OCI-LY3 (cell line): ENCODE data around the gene MAP2K3.
"Not testable (repeated sequence)": the region's sequence is repeated elsewhere in the genome, so short reads cannot be mapped to it uniquely, and the experiment has no call there.

Experiments
- CTCF ChIP-seq: fragments of 200-600, 300-600 bp; sonication (generic); IDR thresholded peaks from 2 replicates; pipeline ENCODE4 v1.5.1; 2014; ENCODE audit warnings: antibody characterized with exemption, low read length, low read depth
- EZH2phosphoT487 ChIP-seq: fragments of 200-600 bp; shearing (Covaris generic); IDR thresholded peaks from 2 replicates; pipeline ENCODE4 v1.6.1; 2018; ENCODE audit warnings: antibody characterized with exemption, mixed run types, low read depth

GRCh38 chr17:21347660-21348059, 63.1 kb downstream of the MAP2K3 start:
- not testable (repeated sequence) for TF ChIP-seq CTCF, EZH2phosphoT487
